Retina (tissue), 1 donor: ENCODE results near the gene TNRC6B.
A peak's percentile ranks its signal among the peaks of the same experiment; 100 is the strongest.
"Not testable (repeated sequence)": the region's sequence is repeated elsewhere in the genome, so short reads cannot be mapped to it uniquely, and the experiment has no call there.

Experiments
- DNase-seq: peaks from one replicate; pipeline ENCODE4 v3.0.0-alpha.2; 2016

Gene TNRC6B

GRCh38 chr22:40183603-40184002 lies 5.9 kb downstream of the TNRC6B start:
- not testable (repeated sequence) for DNase-seq

GRCh38 chr22:40187389-40187788 lies 9.7 kb downstream of the TNRC6B start:
- no peak for DNase-seq

GRCh38 chr22:40189997-40190396 lies 12.3 kb downstream of the TNRC6B start:
- DNase-seq = no peak

GRCh38 chr22:40190501-40190900 lies 12.8 kb downstream of the TNRC6B start:
- DNase-seq = no peak

GRCh38 chr22:40193429-40194421 lies 16.0 kb downstream of the TNRC6B start:
- DNase-seq = peak; percentile 43

GRCh38 chr22:40194656-40195055 lies 16.9 kb downstream of the TNRC6B start:
- DNase-seq = no peak

- no peak for DNase-seq
Observed at GRCh38 chr22:40196628-40197360, 19.1 kb downstream of the TNRC6B start.

GRCh38 chr22:40197421-40197820 lies 19.7 kb downstream of the TNRC6B start:
- not testable (repeated sequence) for DNase-seq

GRCh38 chr22:40198733-40199132 lies 21.0 kb downstream of the TNRC6B start:
- no peak for DNase-seq

GRCh38 chr22:40199223-40199622 lies 21.5 kb downstream of the TNRC6B start:
- no peak for DNase-seq

GRCh38 chr22:40199852-40200251 lies 22.1 kb downstream of the TNRC6B start:
- no peak for DNase-seq

GRCh38 chr22:40200795-40201530 lies 23.2 kb downstream of the TNRC6B start:
- DNase-seq = no peak

GRCh38 chr22:40202225-40202944 lies 24.7 kb downstream of the TNRC6B start:
- no peak for DNase-seq

GRCh38 chr22:40203572-40203971 lies 25.8 kb downstream of the TNRC6B start:
- DNase-seq = no peak

- DNase-seq = peak; percentile 57
Observed at GRCh38 chr22:40204321-40205116, 26.8 kb downstream of the TNRC6B start.

GRCh38 chr22:40206561-40206960 lies 28.8 kb downstream of the TNRC6B start:
- no peak for DNase-seq

- no peak for DNase-seq
Observed at GRCh38 chr22:40210818-40211217, 33.1 kb downstream of the TNRC6B start.

- no peak for DNase-seq
Observed at GRCh38 chr22:40211476-40212054, 33.8 kb downstream of the TNRC6B start.

- no peak for DNase-seq
Observed at GRCh38 chr22:40212121-40212520, 34.4 kb downstream of the TNRC6B start.

GRCh38 chr22:40213478-40213877 lies 35.8 kb downstream of the TNRC6B start:
- DNase-seq = peak; percentile 28

- DNase-seq = no peak
Observed at GRCh38 chr22:40215266-40215665, 37.5 kb downstream of the TNRC6B start.
